HG03097 (cell line): Measurements from ENCODE around the gene ALS2CL.
"Not testable (repeated sequence)": the region's sequence is repeated elsewhere in the genome, so short reads cannot be mapped to it uniquely, and the experiment has no call there.

Experiments used
- ATAC-seq: cut with Tn5 transposase; IDR thresholded peaks from one replicate; pipeline ENCODE4 v1.9.1; 2021; ENCODE audit not compliant: unreplicated experiment, low FRiP score

ALS2CL gene

DNA sequence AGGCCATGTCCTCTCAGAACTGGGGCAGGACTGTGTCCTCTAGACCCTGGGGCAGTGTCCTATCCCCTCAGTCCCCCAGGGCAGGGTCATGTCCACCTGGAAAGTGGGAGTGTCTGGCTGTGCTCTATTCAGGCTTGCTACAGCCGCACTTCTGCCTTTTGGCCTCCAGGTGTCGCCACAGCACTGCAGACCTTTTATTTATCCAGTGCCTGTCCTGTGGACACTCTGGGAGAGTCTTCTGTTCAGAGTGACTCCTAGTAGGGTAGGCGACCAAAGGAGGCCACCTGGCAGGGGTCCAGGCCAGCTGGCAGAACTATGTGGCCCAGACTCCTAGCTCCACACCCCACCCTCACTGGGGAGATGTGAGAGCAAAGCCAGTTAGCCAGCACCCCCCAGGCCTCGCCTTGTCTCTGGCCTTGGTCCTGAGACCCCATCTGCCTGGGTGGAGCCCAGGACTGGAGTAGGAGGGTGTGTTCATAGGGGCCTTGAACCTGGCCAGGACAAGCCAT is 11.6 kb upstream of the ALS2CL start:
- no peak for ATAC-seq

- not testable (repeated sequence) for ATAC-seq
Measured at GRCh38 chr3:46704346-46704745, 10.9 kb upstream of the ALS2CL start.

DNA sequence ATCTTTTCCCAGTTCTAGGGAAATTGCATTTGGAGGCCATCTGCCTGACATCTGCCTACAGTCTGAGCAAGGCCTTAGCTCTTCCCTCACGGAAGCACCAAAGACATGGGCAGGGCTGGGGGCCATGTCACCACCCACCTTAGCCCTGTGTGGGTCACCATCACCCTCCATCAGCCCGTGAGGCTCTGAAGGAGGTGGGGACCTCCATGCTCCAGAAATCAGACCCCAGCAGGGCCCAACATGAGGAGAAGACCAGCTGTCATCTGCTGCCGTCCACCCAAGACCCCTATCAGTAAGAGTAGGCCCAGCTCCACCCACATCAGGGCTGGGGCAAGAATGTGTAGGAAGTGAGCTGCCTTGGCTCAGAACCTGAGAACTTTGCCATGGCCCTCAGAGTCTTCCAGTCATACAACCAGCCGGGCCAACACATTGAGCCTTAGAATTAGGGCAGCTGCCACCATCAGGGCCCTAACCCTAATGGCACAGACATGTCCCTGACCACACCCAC is 9.6 kb upstream of the ALS2CL start:
- ATAC-seq, result no peak

- ATAC-seq, result no peak
Measured at GRCh38 chr3:46702246-46703012, 8.9 kb upstream of the ALS2CL start.

DNA sequence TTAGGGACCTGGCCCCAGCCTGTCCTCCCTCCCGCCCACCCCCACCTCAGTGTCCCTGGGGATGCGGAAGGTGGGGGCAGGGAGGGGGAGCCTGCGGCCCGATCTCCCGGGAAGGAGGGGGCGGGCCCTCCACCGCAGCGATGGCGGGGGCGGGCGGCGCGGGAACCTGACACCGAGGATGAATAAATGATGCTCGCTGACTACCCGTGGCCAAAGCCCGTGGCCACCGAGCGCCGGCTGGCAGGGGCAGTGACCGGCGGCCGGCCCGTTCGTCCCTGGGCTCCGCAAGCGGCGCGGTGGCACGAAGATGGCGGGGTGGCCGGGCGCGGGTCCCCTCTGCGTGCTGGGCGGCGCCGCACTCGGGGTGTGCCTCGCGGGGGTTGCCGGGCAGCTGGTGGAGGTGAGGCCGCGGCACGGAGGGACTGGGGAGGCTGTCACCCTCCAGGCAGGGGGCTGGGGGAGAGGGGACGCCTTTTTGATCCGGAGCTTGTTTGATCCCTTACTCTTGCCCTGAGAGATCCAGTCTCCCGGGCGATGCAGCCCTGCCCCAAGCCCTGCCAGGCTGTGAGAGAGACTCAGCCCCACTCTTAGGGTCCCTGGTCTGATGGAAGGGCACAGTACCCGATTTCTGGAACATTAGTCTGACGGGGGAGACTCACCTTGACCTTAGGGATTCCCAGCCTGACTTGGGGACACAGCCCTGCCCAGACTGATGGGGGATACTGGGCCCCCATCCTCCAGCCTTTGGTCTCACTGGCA is 7.9 kb upstream of the ALS2CL start, which contains the start of gene TMIE:
Gene TMIE, plus strand, starts transcription at position 212 of the 759 bp plus-strand sequence. Its CDS starts 96 bp downstream, at position 308.
- no peak for ATAC-seq

DNA sequence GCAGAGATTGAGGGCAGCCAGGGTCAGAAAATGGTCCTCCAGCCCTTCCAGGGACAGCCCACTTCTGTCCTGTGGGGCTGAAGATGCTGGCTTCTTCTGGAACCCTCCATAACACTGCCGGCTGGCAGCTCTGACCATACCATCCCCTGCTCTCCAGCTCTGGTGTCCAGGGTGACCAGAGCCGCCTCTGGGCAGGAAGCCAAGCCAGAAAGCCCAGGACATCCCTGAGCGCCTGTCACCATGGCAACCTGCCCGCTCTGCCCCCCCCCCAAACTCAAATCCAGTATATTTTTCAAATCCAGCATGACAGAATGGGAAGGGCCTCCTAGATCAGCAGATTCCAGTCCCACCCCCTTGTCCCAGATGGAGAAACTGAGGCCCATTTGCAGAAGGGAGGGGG is 7.3 kb upstream of the ALS2CL start:
- ATAC-seq, result no peak

- no peak for ATAC-seq
Measured at GRCh38 chr3:46699676-46700523, 6.4 kb upstream of the ALS2CL start.

DNA sequence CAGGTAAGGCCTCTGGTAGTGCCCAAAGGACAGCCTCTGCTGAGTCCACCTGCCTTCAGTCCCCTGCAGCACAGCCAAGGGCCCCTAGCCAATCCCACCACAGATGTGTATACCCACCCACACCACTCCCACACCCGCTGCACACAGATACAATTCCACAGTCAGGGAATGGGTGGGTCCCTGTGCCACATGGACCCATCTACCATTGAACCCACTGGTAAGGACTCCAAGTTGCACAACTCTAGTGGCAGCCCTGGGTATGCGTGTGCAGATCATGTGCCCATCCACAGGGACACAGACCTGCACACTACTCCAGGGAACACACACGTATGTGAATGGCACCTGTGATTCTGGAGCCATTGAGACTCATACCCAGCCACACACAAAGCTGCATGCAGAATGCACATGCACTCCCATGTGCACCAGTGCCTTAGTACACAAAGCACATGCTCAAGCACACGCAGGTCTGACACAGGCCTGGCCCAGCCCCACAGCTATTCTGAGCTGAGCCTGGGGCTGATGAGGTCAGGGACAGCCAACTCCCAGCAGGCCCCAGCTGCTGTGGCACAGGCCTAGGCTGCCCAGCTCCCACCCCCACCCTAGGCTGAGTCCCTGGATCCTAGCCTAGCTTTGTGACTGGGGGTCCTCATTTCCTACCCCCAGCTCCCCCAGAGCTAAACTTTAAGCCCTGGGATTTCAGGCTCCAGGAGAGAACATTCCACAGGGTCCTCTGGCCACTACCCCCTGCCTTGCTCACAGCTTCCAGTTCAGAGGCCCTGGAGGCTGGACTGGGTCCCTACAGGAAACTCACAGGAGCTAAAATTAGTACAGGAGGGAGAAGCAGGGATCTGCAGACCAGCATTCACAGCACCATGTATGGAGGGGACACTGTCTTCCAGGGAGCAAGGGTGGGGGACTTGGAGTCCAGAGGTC is 2.7 kb upstream of the ALS2CL start:
- ATAC-seq, result no peak

- ATAC-seq, result no peak
Measured at GRCh38 chr3:46695177-46695961, 1.9 kb upstream of the ALS2CL start.

DNA sequence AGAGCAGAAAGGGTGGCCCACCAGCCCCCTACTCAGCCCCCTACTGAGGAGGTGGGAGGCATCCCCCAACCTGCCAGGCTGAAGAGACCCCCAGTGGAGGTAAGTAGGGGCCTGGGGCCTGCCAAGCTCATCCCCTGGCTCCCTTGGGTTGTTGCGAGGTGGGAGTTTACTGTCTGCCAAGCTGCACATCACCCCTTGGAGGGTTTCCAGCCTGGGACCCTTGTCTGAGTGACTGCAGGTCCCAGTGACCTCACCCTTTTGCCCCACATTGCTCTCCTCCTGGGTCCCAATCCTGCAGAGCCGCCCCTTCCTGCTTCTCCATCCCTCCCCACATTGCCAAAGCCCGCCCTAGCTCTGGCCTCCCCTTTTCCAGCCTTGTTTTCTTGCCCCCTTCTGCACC is 1.0 kb upstream of the ALS2CL start:
- ATAC-seq, result no peak

DNA sequence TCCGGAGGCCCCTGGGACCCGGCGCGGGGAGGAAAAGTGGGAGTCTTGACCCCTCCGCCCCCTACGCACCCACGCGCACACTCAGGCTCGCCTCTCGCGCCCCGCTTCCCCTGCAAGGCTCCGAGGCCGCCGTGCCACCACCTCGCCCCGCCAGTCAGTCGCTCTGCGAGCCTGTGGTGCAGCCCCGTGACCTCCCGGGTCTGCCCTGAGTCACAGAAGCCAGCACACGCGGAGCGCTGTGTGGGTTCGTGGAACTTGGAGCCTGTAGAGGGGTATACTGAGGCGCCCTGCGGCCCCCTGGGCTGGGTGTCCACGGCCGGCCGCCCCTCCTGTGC is 380 bp upstream of the ALS2CL start:
- ATAC-seq, result no peak

- no peak for ATAC-seq
Measured at GRCh38 chr3:46692566-46692990, 901 bp downstream of the ALS2CL start.

DNA sequence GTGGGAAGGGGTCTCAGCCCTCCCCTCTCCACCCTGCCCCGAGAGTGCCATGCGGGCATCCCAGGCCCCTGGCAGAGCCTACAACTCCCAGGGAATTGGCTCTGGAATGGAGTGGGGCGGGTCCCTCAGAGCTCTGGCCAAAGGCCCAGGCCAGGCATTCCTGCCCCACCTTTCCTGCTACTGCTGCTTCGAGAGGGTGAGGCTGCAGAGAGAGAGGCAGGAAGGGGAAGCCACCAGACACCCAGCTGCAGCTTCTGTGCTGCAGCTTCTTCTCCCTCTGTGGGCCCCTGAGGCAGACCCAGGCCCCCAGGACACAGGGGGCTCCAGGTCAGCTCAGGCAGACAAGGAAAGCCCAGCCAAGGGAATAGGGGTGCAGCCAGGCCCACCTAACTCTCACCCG is 2.7 kb downstream of the ALS2CL start:
- ATAC-seq, result no peak

GRCh38 chr3:46685446-46685845 is 8.0 kb downstream of the ALS2CL start:
- no peak for ATAC-seq

DNA sequence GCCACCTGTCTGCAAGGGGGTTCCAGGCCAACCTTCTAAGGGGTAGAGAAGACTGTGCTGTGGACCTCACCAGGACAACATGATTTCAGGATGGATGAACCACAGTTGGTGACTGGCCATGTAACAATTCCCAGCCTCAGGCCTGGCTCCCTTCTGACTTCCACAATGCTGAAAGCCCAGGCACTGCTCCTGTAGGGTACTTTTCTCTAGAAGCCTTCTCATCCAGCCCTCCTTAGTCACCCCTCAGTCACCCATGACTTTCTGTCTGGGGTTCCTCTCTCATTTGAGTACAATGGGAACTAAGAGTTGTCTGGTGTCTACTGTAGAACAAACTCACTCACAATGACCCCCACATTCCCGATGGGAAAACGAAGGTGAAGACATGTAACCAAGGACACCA is 8.6 kb downstream of the ALS2CL start:
- no peak for ATAC-seq

DNA sequence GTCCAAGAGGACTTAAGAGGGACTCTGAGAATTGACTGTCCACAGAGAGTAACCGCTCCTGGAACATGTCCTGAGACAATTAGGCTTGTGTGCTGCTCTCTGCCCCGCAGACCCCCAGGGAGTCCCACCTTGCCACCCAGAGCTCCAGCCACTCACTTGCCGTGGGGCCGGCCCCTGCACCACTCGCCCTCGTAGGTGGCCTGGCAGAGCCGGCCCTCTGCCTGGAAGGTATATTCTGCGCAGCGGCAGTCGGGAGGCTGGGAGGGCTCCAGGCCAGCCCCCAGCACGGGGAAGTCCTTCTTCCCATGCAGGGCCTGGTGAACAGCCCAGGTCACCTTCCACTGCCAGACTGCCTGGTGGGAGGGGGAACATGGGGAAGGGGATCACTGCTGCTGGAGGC is 10.5 kb downstream of the ALS2CL start:
- no peak for ATAC-seq

DNA sequence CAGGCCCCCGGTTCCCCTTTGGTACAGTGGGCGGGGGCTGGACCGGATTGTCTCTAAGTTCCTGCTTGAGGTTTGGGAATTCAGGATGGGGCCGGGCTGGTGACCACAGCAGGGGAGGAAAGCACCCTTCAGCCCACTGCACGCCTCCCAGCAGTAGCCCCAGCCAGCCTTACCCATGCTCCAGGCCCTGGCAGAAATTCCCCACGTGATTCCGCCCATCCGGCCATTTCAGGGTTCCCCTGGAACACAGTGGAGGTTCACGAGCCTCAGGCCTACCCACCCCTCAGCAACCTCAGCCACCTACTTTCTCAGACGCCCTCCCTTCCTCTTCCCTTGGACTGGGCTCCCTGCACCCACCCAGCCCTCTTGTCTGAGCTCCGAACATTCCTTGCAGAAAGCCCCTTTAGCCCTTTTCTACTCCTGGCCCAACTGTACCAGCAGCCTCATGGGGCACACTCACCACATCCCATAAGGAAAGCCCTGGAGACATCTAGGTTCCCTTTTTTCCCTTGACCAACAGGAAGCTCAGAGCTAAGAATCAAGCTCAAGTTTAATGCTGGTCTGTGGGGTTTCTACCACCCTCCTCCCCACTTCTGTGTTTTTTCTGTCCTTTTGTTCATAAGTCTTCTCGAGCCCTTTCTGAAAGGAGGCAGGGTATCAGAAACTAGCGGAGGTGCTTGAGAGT is 11.5 kb downstream of the ALS2CL start:
- no peak for ATAC-seq

DNA sequence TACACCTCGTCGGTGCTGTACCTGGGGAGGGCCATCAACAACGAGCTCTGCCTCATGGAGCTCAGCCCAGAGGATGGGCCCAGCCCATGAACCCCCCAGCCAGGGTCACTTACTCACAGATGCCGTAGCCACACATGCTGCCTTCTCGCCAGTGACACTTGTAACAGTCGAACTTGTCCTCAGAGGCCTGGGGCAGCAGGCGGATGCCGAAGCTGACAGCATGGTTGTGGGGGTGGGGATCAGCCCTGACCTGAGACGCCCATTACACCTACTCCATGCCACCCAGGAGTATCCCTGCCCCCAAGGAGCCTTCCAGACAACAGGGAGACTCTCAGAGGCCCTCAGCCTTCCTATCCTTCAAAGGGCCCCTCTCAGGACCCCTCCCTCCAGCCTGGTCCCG is 12.1 kb downstream of the ALS2CL start:
- no peak for ATAC-seq
